Measurements from ENCODE around the gene CACNA2D3.

Gene CACNA2D3

DNA sequence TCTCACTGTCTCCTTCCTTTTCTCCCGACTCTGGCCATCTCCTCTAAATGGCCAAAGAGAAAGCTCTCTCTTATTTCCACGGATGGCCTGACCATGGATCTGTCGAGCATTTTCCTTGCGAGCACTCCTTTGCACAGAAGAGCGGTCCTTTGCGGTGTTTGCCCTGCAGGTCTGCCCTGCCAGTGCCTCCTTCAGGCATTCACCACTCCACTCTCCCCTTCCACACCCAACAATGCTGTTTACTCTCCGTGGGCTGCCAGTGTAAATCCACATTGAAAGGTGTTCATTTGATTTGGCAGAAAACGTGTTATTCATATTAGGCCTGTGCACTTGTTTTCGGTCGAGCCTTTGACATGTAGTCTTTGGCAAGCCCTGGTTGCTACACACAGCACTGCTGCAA, 49.6 kb downstream of the CACNA2D3 start:
- DNase-seq = no peak

- no peak for DNase-seq
These were observed 51.0 kb downstream of the CACNA2D3 start for GRCh38 chr3:54173371-54173770.

DNA sequence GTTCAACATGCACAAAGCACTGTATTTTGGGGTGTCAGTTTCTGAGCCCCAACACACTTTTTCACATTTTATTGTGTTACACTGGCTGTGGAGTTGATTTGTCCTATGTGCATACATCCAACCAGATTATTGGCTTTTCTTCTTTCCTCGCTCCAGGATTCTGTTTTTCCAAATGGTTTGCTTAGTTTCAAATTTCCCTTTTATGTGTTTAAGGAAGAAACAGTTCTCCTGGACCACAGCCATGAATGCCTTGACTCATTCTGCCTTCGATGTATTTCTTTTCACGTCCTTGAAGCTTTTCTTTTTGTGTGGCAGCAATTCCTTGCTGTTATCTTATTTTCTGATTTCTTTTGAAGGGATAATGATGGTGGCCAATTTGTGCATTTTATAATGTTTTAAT, 53.8 kb downstream of the CACNA2D3 start:
- DNase-seq = no peak

GRCh38 chr3:54177816-54178215, 55.5 kb downstream of the CACNA2D3 start:
- no peak for DNase-seq

- DNase-seq = no peak
These were observed 56.0 kb downstream of the CACNA2D3 start for GRCh38 chr3:54178376-54178775.

DNA sequence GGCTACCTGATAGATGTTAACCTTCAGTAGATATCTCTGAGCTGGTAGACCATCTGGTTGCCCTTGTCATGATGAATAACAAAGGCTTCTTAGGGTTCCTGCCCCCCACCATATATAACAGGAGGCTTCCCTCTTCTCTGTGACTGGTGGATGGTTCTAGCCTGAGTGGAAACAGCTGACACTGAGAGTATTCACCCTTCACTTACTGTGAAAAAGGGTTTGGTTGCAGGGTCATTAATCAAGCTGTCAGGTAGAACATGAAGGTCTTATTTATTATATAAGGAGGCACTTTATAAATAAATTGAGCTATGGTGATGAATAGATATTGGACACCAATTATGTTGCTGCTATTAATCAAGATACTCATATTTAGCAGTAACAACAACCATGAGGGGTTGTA, 58.6 kb downstream of the CACNA2D3 start:
- DNase-seq = no peak

- no peak for DNase-seq
These were observed 59.9 kb downstream of the CACNA2D3 start for GRCh38 chr3:54182242-54182641.

- no peak for DNase-seq
These were observed 63.4 kb downstream of the CACNA2D3 start for GRCh38 chr3:54185740-54186139.

GRCh38 chr3:54188176-54188791, 65.9 kb downstream of the CACNA2D3 start:
- peak; percentile 47 for DNase-seq

GRCh38 chr3:54191220-54191619, 68.9 kb downstream of the CACNA2D3 start:
- no peak for DNase-seq

DNA sequence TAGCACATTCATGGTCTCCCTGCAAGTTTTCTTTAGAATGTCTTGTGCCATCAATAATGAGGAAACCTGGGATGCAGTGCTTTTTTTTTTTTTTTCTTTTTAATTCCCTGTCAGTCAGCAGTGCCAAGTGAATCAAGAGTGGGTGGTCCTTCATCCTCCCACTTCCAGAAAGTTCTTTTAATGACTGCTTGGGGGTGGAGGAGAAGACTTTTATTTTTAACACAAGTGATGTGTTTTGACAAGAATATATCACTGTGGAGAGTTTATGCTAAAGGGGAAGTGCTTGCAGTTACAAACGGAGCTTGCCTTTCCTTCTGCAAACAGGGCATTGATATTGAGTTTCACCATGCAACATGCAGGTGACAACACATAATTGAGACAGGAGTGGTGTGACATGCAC, 69.7 kb downstream of the CACNA2D3 start:
- DNase-seq = no peak

DNA sequence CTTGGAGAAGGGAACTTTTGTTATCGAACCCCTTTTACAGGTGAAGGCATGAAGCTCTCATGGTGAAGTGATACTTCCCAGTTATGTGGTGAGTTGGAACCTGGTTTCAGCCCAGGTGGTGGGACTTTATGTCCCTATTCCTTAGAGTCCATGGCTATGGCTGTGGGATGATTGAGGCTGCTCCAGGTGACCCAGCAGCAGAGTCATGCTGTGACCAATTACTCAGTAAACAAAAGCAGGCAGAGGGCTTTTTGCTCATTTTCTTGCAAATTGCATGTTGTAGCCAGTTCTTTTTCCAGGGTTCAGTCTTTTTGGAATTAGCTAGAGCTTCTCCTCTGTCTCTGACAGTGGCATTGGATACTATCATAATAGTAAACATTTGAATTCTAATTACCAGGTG, 70.7 kb downstream of the CACNA2D3 start:
- DNase-seq = no peak

DNA sequence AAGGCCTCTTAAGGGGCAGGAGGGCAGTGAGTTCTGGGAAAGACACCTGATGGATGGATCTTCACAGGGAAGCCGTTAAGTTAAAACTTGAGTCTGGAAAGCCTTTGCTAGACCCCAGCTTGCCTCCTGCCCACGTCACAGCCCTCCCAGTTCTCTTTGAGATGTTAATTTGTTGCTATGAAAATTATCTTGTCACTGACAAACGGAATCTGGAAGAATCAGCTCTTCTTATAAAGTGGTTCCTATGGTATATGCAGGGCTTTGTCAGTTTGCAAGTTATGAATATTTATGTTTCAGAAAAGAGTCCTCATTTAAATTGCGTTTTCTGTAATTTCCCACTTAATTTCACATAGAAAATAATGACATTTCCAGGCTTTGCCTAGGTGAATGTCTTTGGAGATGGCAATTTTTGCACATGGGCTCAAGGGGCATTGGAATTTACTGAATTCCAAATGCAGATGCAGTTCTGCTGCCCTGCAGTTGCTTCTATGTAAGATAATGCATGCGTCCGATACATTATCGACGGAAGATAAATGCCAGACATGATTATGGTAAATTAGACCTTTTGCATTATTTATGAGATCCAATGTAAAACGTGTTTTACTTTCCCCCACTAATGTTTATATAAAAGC, 74.1 kb downstream of the CACNA2D3 start:
- no peak for DNase-seq

DNA sequence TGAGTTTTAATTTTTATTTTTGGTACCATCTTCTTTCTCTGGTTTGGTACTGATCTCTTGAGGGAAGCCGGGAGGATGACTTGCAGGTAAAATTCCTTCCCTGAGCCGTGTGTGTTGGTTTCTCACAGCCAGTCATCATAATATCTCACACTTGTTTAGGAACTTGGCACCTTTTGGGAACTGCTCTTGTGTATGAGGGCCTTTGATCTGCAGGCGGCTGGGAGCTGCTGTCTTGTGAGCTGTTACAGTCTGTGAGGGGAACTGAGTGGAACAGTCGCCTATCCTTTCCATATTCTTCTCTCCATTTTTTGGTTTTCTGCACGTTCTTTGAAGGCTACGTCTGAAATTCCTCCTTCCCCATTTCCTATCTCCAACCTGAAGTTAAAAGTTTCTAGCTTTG, 75.2 kb downstream of the CACNA2D3 start:
- DNase-seq = no peak

DNA sequence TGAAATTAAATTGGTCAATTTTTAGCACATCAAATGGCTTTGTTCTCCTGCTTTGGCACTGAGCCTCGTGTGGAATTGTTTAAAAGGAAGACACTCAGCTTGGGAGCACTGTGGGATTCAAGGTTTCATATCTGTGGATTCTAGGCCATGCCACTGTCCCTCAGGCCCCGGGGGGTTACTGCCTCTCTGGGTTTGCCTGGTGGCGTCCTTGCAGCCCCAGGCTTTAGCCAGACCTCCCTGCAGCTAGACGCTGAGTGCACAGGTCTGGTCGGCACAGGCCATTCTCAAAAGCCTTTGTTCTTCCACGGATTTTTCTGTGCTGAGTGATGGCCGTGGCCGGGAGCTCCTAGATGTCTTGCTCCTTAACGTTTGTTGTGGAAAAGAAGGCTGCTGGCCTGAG, 76.2 kb downstream of the CACNA2D3 start:
- DNase-seq = no peak

DNA sequence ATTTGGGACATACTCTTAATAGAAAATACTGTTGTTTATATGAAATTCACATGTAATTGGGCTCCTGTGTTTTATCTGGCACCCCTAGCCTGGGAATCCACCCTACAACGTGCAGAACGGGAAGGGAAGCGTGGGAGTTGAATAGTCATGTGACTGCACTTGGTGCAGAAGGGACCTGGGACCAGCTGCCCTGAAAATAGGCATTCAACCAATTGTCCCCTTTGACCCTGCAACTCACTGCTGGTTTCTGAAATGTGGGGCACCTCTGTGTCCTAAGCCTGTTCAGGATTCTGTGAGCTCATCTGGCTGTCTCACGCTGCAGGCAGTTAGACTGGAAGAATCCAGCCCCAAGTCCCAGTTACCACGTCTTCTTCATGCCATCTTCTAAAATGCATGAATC, 79.7 kb downstream of the CACNA2D3 start:
- no peak for DNase-seq

GRCh38 chr3:54202651-54203248, 80.4 kb downstream of the CACNA2D3 start:
- no peak for DNase-seq

DNA sequence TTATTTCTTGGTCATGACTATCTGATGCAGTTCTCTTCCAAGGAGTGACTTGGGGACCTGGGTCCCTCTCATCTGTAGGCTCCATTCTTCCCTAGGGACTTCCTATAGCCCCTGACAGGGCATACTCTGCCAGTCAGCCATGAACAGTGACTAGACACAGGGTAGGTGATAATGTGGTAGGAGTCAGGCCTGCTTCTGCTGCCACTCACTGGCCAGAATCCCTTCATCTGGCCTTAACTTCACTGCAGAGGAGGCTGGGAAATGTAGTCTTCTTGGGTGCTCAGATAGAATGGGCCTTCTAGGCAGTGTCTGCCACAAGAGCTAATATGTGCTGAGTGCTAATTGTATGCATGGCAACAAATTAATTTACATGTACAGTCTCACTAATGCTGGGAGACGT, 84.5 kb downstream of the CACNA2D3 start:
- no peak for DNase-seq

- no peak for DNase-seq
These were observed 88.7 kb downstream of the CACNA2D3 start for GRCh38 chr3:54211097-54211496.

GRCh38 chr3:54212723-54213122, 90.4 kb downstream of the CACNA2D3 start:
- DNase-seq = no peak

DNA sequence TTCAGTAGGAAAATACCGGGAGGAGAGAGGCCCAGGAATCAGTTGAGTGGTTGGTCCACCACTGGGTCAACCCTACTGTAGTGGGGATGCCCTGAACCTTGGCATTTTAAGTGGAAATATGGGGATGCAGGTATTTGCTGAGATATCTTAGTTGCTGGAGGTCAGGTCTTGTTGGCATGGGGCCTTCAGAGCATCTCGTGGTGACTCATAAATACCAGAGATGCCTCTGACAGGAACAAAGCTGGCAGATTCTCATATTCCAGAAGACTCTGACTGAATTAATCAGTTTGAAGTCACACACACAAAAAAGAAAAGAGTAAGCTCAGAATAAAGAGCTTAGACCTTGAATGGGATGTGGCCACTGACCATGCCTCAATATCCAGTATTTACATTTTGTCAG, 91.6 kb downstream of the CACNA2D3 start:
- peak; percentile 5 for DNase-seq

GRCh38 chr3:54214845-54215244, 92.5 kb downstream of the CACNA2D3 start:
- DNase-seq = no peak

DNA sequence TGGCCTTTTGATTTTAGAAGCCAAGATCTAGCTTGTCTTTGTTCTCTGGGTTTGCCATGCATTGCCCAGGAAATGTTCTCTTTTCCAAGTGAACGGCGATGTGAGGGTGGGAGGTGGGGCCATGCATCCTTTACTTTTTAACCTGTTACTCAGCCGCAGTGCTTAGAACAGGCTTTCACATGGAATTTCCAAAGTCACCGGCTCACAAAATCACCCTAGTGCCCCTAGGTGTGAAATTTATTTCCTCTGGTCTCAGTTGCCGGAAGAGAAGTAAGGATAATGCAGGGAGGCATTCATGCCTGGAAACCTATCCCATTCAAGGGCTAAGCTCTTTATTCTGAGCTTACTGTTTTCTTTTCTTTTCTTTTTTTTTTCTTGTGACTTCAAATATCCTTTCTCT, 93.2 kb downstream of the CACNA2D3 start:
- DNase-seq = no peak

DNA sequence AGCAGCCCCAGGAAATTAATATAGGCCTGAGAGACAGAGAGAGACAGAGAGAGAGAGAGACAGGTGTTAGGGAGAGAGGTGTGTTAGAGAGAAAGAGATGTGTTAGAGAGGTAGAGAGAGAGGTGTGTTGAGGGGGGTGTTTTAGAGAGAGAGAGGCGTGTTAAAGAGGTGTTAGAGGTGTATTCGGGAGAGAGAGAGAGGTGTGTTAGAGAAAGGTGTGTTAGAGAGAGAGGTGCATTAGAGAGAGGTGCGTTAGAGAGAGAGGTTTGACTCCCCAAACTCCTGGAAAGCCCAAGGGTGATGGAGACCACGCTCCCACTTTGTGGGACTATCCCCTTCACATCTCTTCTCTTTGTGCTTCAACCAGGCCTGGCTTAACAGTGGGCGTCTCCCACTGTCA, 95.5 kb downstream of the CACNA2D3 start:
- no peak for DNase-seq

GRCh38 chr3:54222316-54222715, 100.0 kb downstream of the CACNA2D3 start:
- no peak for DNase-seq

All from fibroblast of skin of right biceps (primary cell).